HEK293T (cell line): ENCODE measurements around the gene UQCRC1.

ENCODE experiments used
- ARNT ChIP-seq: fragments of 450-650 bp; IDR thresholded peaks from 2 replicates; pipeline ENCODE4 v1.6.1; 2017; ENCODE audit warnings: mild to moderate bottlenecking
- BHLHE40 ChIP-seq: fragments of 450-650 bp; IDR thresholded peaks from 2 replicates; pipeline ENCODE4 v1.6.1; 2016; ENCODE audit warnings: mild to moderate bottlenecking, moderate library complexity, borderline replicate concordance
- FOXA1 ChIP-seq: fragments of 450-650 bp; IDR thresholded peaks from 2 replicates; pipeline ENCODE4 v1.6.1; 2016; ENCODE audit warnings: mild to moderate bottlenecking
- FOXK2 ChIP-seq: fragments of 450-650 bp; IDR thresholded peaks from 2 replicates; pipeline ENCODE4 v1.6.1; 2016; ENCODE audit warnings: mild to moderate bottlenecking
- HDGF ChIP-seq: fragments of 450-650 bp; IDR thresholded peaks from 2 replicates; pipeline ENCODE4 v1.6.1; 2017; ENCODE audit warnings: antibody characterized with exemption, borderline replicate concordance
- PKNOX1 ChIP-seq: fragments of 450-650 bp; IDR thresholded peaks from 2 replicates; pipeline ENCODE4 v1.6.1; 2016
- SP1 ChIP-seq: fragments of 450-650 bp; IDR thresholded peaks from 2 replicates; pipeline ENCODE4 v1.6.1; 2017
- ZNF384 ChIP-seq: fragments of 450-650 bp; IDR thresholded peaks from 2 replicates; pipeline ENCODE4 v1.6.1; 2016

- TF ChIP-seq ARNT: no peak
- TF ChIP-seq FOXK2: no peak
- no peak for TF ChIP-seq BHLHE40
- no peak for TF ChIP-seq HDGF
- no peak for TF ChIP-seq PKNOX1
- TF ChIP-seq FOXA1: no peak
- TF ChIP-seq ZNF384: no peak
- no peak for TF ChIP-seq SP1
Measured at GRCh38 chr3:48639944-48640606, 30.6 kb upstream of the UQCRC1 start.
